CD4-positive, alpha-beta T cell treated with Interleukin-21 for 1 hour (primary cell): ENCODE measurements around the gene MRPL53.
"Not testable (repeated sequence)": the region's sequence is repeated elsewhere in the genome, so short reads cannot be mapped to it uniquely, and the experiment has no call there.

Source experiments
- DNase-seq: peaks from one replicate; pipeline ENCODE4 v3.0.0-alpha.2; 2020

MRPL53 gene

GRCh38 chr2:74481431-74481830 is 9.0 kb upstream of the MRPL53 start:
- no peak for DNase-seq

- DNase-seq: no peak
Measured at GRCh38 chr2:74474899-74475298, 2.4 kb upstream of the MRPL53 start.

DNA sequence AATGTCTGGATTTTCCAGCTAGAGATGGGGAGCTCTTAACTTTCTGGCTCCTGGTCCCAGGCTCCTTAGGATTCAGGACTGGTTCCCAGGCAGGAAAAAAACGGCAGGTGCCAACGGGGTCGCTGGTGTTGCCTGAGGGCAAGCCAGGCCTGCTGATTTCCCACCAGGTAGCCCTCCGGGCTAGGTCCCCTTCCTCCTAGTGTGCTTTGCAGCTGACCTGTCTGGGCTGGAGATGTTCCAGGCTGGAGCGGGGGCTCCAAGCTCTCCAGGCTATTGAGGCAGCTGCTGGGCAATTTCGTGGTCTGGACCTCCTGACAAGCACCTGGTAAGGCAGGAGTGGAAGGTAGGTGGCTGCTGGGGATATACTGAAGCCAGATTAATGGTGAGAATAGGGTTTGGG is 2.0 kb upstream of the MRPL53 start:
- no peak for DNase-seq

DNA sequence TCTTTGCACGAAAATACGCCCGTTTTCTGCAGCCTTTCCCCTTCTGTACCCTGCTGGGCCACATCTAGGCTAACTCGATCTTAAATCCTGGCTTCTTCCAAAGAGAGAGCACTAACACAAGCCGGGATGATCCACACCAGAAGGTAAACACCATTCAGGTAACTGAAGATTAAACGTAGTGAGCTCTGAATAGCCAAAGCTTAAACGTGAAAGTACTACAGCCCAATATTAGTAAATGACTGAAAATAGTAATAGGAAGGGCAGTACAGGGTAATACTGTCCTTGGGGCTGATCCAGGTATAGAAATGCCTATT is 422 bp upstream of the MRPL53 start:
- no peak for DNase-seq

DNA sequence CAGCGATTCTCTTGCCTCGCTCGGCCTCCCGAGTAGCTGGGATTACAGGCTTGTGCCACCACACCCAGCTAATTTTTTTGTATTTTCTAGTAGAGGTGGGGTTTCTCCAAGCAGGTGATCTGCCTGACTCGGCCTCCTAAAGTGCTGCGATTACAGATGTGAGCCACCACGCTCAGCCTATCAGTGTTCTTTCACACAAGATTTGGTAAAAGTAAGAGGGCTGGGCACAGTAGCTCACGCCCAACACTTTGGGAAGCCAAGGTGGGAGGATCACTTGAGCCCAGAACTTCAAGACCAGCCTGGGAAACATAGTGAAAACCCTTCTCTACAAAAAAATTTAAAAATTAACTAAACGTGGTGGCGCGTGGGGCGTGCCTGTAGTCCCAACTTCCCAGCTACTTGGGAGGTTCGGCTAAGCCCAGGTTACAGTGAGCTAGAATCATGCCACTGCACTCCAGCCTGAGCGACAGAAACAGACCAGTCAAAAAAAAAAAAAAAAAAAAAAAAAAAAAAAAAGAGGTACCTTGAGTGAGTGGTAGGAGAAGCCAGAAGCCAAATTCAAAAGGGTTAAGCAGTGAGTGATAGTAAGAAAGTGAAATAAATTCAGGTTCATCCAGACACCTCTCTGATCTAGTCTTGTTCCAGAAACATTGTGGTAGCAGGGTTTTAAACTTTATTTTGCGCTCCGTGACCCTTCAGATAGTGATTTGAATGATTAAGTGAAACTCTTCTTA is 981 bp downstream of the MRPL53 start:
- no peak for DNase-seq

DNA sequence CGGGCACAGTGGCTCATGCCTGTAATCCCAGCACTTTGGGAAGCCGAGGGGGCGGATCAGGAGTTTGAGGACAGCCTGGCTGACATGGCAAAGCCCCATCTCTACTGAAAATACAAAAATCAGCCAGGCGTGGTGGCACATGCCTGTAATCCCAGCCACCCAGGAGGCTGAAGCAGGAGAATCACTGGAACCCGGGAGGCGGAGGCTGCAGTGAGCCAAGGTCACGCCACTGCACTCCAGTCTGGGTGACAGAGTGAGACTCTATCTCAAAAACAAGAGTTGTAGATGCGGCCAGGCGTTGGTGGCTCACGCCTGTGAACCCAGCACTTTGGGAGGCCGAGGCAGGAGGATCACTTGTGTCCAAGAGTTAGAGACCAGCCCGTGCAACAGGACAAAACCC is 1.7 kb downstream of the MRPL53 start:
- DNase-seq: not testable (repeated sequence)

GRCh38 chr2:74464406-74464805 is 8.1 kb downstream of the MRPL53 start:
- DNase-seq: no peak

GRCh38 chr2:74462786-74463105 is 9.7 kb downstream of the MRPL53 start:
- DNase-seq: no peak

- no peak for DNase-seq
Measured at GRCh38 chr2:74462054-74462785, 10.3 kb downstream of the MRPL53 start.

GRCh38 chr2:74461187-74462053 is 11.1 kb downstream of the MRPL53 start:
- no peak for DNase-seq

DNA sequence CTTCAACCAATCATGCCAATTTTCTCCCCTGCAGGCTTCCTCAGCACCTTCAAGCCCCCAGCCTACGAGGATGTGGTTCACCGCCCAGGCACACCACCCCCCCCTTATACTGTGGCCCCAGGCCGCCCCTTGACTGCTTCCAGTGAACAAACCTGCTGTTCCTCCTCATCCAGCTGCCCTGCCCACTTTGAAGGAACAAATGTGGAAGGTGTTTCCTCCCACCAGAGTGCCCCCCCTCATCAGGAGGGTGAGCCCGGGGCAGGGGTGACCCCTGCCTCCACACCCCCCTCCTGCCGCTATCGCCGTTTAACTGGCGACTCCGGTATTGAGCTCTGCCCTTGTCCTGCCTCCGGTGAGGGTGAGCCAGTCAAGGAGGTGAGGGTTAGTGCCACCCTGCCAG is 12.3 kb downstream of the MRPL53 start:
- not testable (repeated sequence) for DNase-seq

DNA sequence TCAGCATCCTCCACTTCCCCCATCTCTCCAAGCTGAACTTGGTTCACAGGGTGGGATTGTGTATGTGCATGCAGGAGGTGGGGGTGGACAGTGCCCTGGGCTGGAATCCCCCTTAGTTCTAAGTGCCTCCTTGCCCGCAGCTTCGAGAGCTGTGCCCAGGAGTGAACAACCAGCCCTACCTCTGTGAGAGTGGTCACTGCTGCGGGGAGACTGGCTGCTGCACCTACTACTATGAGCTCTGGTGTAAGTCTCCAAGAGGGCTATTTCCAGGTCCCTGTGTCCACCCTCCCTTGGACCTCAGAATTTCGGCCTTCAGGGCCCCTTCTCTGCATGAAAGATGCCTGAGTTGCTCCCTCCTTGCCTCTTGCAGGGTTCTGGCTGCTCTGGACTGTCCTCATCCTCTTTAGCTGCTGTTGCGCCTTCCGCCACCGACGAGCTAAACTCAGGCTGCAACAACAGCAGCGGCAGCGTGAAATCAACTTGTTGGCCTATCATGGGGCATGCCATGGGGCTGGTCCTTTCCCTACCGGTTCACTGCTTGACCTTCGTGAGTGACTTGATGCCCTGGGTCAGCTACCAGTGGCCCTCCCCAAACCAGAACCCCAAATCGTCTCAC is 12.9 kb downstream of the MRPL53 start:
- DNase-seq: not testable (repeated sequence)

DNA sequence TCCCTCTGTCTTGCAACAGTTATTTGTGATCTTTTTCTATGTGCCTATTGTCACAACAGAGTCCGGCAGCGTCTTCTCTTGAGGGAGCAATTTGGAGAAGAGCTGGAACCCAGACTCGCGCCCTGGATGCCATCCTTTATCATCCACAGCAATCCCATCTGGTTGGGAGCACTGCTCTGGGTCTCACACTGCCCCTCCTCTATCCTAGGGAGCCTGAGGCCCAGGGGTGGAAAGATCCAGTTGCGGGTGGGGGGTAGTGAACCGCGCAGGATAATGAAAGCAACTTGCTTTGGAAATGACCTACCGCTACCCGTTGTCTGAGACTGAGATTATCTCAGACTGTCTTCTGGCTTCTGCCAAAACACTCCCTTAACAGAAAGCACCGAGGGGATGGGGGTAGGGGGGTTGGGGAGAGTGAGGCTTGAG is 13.5 kb downstream of the MRPL53 start:
- DNase-seq: no peak

DNA sequence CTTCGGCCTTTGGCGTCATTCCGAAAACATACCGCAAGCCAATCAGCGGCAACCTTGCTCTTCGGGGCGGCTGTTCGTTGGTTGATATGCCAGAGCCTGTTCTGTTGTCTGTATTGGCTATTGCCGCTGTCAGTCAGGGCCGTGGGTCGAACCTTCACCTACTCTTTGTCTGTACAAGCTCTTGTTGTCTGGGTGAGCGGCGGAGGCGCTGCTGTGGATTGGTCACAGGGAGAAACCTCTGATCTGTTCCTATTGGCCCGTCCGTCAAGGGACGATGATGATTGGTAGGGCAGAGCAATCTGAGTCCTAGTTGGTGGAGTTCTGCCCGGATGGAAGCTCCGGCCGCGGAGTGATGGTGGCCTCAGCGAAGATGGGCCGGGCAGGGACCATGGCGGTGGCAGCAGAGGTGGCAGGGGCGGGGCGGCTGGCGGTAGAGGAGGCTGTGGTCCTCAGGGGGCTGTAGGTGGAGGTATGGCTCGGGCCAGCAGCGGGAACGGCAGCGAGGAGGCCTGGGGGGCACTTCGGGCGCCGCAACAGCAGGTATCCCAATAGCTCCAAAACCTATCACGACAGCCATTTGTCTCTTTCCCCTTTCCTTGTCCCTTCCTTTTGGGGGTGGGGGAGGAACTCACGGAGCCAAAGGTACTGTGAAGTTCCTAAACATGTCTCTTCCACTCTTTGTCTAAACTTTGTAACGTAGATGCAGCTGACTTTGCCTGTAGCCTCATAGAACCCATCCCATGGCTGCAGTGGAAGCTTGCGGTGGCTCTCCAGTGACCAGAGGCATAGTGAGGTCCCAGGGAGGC is 14.1 kb downstream of the MRPL53 start, which contains the start of gene WBP1:
Gene WBP1, plus strand, starts transcription at position 307 of the 806 bp plus-strand sequence. Its CDS starts 165 bp downstream, at position 472.
- peak; percentile 100 for DNase-seq

GRCh38 chr2:74457549-74458131 is 14.8 kb downstream of the MRPL53 start:
- DNase-seq: peak; percentile 86

DNA sequence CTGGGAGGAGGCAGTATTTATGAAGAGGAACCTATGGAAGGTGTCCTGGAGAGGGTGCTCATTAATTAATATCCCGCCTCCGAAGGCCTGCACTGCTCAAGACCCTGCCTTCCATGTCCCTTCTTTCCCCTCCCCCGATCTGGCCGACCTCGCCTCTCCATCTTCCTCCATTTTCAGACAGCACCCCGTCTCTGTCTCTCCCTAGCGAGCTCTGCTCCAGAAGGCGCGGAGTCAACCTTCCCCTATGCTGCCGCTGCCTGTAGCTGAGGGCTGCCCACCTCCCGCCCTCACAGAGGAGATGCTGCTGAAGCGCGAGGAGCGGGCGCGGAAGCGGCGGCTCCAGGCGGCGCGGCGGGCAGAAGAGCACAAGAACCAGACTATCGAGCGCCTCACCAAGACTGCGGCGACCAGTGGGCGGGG is 15.3 kb downstream of the MRPL53 start:
- no peak for DNase-seq

DNA sequence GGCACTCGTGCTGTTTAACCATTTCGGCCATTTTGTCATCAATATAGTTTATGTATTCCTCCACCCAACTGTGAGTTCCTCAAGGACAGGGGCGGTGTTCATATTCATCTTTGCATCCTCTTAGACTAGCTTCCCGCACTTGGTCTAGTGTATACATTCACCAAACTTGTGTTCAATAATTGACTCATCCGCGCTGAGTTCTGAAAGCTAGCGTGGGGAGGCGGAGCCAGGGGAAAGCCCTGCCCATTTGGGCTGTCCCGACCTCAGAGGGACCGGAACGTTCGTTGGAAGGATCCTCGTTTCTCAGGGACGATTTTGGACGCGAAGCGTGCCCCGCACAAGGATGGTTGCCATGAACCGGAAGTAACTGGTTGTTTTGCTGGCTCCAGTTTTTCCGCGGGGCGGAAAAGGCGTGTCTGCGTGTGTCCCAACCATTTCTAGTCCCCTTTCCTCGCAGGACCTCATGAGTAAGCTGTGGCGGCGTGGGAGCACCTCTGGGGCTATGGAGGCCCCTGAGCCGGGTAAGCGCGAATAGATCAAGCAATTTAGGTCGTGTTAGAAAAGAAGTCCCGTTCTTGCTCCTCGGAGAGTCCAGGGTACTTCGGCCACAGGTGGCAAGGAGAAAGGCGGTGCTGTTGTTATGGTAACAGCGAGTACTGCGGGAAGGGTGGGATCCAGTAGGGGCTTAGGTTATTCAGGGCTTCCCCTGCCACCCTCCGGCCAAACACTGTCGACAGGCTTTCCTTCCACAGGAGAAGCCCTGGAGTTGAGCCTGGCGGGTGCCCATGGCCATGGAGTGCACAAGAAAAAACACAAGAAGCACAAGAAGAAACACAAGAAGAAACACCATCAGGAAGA is 17.6 kb downstream of the MRPL53 start, which contains the start of gene INO80B:
Gene INO80B, plus strand, starts transcription at position 434 of the 858 bp plus-strand sequence. Its CDS starts 30 bp downstream, at position 464.
- peak; percentile 99 for DNase-seq

DNA sequence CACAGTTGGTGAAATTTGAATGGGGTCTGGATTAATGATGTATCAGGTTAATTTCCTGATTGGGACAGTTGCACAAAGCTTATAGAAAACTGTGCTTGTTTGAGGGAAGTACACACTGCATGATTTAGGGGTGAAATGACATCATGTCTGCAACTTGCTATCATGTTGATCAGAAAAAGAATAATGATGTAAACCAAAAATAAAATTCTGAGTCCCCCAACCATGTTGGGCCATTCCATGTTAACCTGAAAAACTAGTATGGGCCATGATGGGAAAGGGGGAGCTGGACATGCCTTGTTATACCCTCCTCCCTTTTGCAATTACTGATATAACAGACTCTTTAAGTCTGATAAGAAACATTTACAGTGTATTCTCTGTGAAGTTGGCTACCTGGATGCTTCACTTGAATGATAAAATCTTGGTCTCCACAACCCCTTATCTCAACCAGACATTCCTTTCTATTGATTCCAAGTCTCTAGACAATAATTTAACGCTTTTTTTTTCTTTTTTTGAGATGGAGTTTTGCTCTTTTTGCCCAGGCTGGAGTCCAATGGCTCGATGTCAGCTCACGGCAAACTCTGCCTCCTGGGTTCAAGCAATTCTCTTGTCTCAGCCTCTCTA is 21.8 kb downstream of the MRPL53 start:
- no peak for DNase-seq

DNA sequence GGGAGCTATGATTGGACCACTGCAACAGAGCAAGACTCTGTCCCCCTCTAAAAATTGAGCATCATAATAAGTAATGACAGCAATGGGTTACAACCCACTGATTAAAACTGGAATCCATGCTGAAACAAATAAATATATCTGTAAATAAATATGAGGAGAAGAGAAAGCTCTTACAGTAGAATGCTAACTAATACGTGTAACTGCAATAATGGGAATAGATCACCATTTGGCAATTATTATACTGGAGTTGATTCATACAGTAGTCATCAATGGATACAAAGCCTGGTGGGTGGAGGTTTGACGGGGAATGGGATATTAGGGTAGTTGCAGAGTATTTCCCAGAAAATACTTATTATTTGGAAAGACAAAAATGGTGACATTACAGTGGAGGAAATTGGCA is 23.7 kb downstream of the MRPL53 start:
- no peak for DNase-seq
